GM12878 (cell line): Measurements from ENCODE around the gene PTPRN2. TPM values are rescaled to one million over a fixed set of nuclear protein-coding genes. Genes with fewer than 3 reads are reported as not detected.

ENCODE experiments used
- ATAC-seq: fragments of 200-7000 bp; cut with Tn5 transposase; 3 replicates; pipeline ENCODE4 v1.9.1; 2020; ENCODE audit warnings: mild to moderate bottlenecking, moderate library complexity
- BruUV-seq: library from RNA; stranded (reverse); fragments of 400-500 nt; replicated peaks from 2 replicates; lab custom pipeline; 2021; lab: Mats Ljungman, UMichigan
- CTCF ChIA-PET: fragments of 300-600 bp; sonication (Branson Sonifier 250); formaldehyde crosslinking; extraction: SDS; loops from one replicate; lab custom pipeline; 2021; ENCODE audit warnings: inconsistent platforms; lab: Yijun Ruan, JAX
- POLR2A ChIA-PET: fragments of 350-600 bp; formaldehyde crosslinking; extraction: SDS; loops from one replicate; lab custom pipeline; 2021; ENCODE audit warnings: inconsistent platforms; lab: Charles Lee
- RAD21 ChIA-PET: fragments of 300-600 bp; sonication (Branson Sonifier 250); formaldehyde crosslinking; loops from one replicate; lab custom pipeline; 2023; ENCODE audit warnings: antibody characterized with exemption; ENCODE audit not compliant: unreplicated experiment; lab: Charles Lee
- SMC1A ChIA-PET: fragments of 300-600 bp; sonication (Branson Sonifier 250); formaldehyde crosslinking; loops from one replicate; lab custom pipeline; 2023; ENCODE audit not compliant: unreplicated experiment, uncharacterized antibody; lab: Charles Lee
- DNase-seq: peaks from one replicate; pipeline ENCODE4 v3.0.0-alpha.2; 2011; ENCODE audit warnings: low read depth, low spot score
- FAIRE-seq: peaks from 3 replicates; lab custom pipeline; 2011; peaks lifted over from hg19 to GRCh38; lab: Jason Lieb, UNC
- H2AFZ ChIP-seq: 2 replicates; pipeline ENCODE4 v1.6.0; 2011; ENCODE audit warnings: low read depth, low read length, control low read depth; ENCODE audit not compliant: control insufficient read depth
- H3K27ac ChIP-seq: 2 replicates; pipeline ENCODE4 v1.5.1; 2011; ENCODE audit warnings: control low read depth; ENCODE audit not compliant: control insufficient read depth, insufficient read depth
- H3K27me3 ChIP-seq, 2 experiments: replicated peaks in 1 of 2; 2 replicates each; pipeline versions ENCODE4 v1.6.0 to v1.6.1; 2011; ENCODE audit warnings: low read length in 1 of 2; ENCODE audit not compliant: control insufficient read depth in 2 of 2, insufficient read depth in 2 of 2
- H3K36me3 ChIP-seq, 2 experiments: 2 replicates each; pipeline ENCODE4 v1.5.1; 2011; ENCODE audit warnings: low read length in 1 of 2; ENCODE audit not compliant: control insufficient read depth in 2 of 2, insufficient read depth in 2 of 2
- H3K4me1 ChIP-seq: 2 replicates; pipeline ENCODE4 v1.6.1; 2011; ENCODE audit warnings: mild to moderate bottlenecking, low read length, moderate library complexity, mixed read lengths; ENCODE audit not compliant: control insufficient read depth, insufficient read depth
- H3K4me2 ChIP-seq: 2 replicates; pipeline ENCODE4 v1.6.0; 2011; ENCODE audit warnings: control low read depth; ENCODE audit not compliant: control insufficient read depth, insufficient read depth
- H3K4me3 ChIP-seq: fragments of 200-600 bp; sonication (generic); 2 replicates; pipeline ENCODE4 v1.5.1; 2016
- H3K79me2 ChIP-seq: 2 replicates; pipeline ENCODE4 v1.6.0; 2011; ENCODE audit warnings: low read length; ENCODE audit not compliant: control insufficient read depth, insufficient read depth
- H3K9ac ChIP-seq: 2 replicates; pipeline ENCODE4 v1.8.0; 2011; ENCODE audit warnings: low read length, control low read depth, mixed read lengths; ENCODE audit not compliant: control insufficient read depth, insufficient read depth
- H3K9me3 ChIP-seq: replicated peaks from 3 replicates; pipeline ENCODE4 v1.5.1; 2011; ENCODE audit warnings: mild to moderate bottlenecking, low read length; ENCODE audit not compliant: control insufficient read depth, insufficient read depth
- H4K20me1 ChIP-seq: 2 replicates; pipeline ENCODE4 v1.6.0; 2011; ENCODE audit not compliant: control insufficient read depth, insufficient read depth
- CBX3 ChIP-seq: fragments of 200-600 bp; sonication (generic); IDR thresholded peaks from 2 replicates; pipeline ENCODE4 v1.6.1; 2016; ENCODE audit warnings: low read depth, borderline replicate concordance
- CBX5 ChIP-seq: sonication (generic); IDR thresholded peaks from 2 replicates; pipeline ENCODE4 v1.6.1; 2016; ENCODE audit warnings: low read depth, moderate library complexity, mild to moderate bottlenecking, inconsistent platforms
- CTCF ChIP-seq, 3 experiments: IDR thresholded peaks in 2 of 3; conservative IDR thresholded peaks in 1 of 3; 2 replicates each; pipeline ENCODE4 v1.5.1; 2011; ENCODE audit warnings: low read depth in 3 of 3, low read length in 3 of 3, mild to moderate bottlenecking in 3 of 3, control low read depth in 2 of 3, moderate library complexity in 2 of 3, inconsistent platforms in 1 of 3, mixed read lengths in 1 of 3; ENCODE audit not compliant: control insufficient read depth in 2 of 3, insufficient read depth in 1 of 3; ENCODE audit errors: extremely low read depth in 1 of 3
- FOXK2 ChIP-seq: fragments of 450-650 bp; IDR thresholded peaks from 2 replicates; pipeline ENCODE4 v1.6.1; 2017; ENCODE audit warnings: mild to moderate bottlenecking, moderate library complexity
- HDGF ChIP-seq: fragments of 450-650 bp; IDR thresholded peaks from 2 replicates; pipeline ENCODE4 v1.6.1; 2016; ENCODE audit warnings: antibody characterized with exemption
- JUND ChIP-seq: IDR thresholded peaks from 2 replicates; pipeline ENCODE4 v1.6.1; 2012; ENCODE audit warnings: low read depth, mild to moderate bottlenecking, low read length, improper control_type of control experiment, moderate library complexity
- KLF5 ChIP-seq: fragments of 450-650 bp; IDR thresholded peaks from 2 replicates; pipeline ENCODE4 v1.6.1; 2014; ENCODE audit warnings: mild to moderate bottlenecking; ENCODE audit not compliant: partially characterized antibody
- MTA3 ChIP-seq: IDR thresholded peaks from 2 replicates; pipeline ENCODE4 v1.6.1; 2012; ENCODE audit warnings: low read length, inconsistent platforms, borderline replicate concordance
- NR2C1 ChIP-seq: fragments of 450-650 bp; IDR thresholded peaks from 2 replicates; pipeline ENCODE4 v1.6.1; 2017; ENCODE audit warnings: antibody characterized with exemption, mild to moderate bottlenecking, moderate library complexity
- NR2C2 ChIP-seq: IDR thresholded peaks from 2 replicates; pipeline ENCODE4 v1.6.1; 2011; ENCODE audit warnings: borderline replicate concordance, low read depth; ENCODE audit not compliant: control insufficient read depth, insufficient read length
- SREBF2 ChIP-seq: IDR thresholded peaks from 2 replicates; pipeline ENCODE4 v1.6.1; 2012; ENCODE audit warnings: mild to moderate bottlenecking, low read length
- TCF3 ChIP-seq: IDR thresholded peaks from 2 replicates; pipeline ENCODE4 v1.6.1; 2012; ENCODE audit warnings: low read depth, mild to moderate bottlenecking, low read length, borderline replicate concordance; ENCODE audit not compliant: insufficient read depth
- ZNF622 ChIP-seq: fragments of 450-650 bp; IDR thresholded peaks from 2 replicates; pipeline ENCODE4 v1.6.1; 2017; ENCODE audit warnings: mild to moderate bottlenecking, inconsistent platforms
- WGBS: methylation state at CpG from one replicate; pipeline ENCODE4 v1.1.6; 2016; ENCODE audit warnings: low lambda C conversion rate; ENCODE audit not compliant: insufficient replicate concordance, insufficient coverage; ENCODE audit errors: missing lambda C conversion rate; 5-methylcytosine and 5-hydroxymethylcytosine counted together
- in situ Hi-C: fragments of 300-500 bp; cut with MboI; formaldehyde crosslinking; loops from 9 replicates; pipeline ENCODE4 v1.14.3; 2018; ENCODE audit warnings: mixed read lengths
- intact Hi-C: fragments of 100-400 bp; cut with micrococcal nuclease; formaldehyde crosslinking; loops from one replicate; pipeline ENCODE4 v1.14.2; 2022; ENCODE audit not compliant: unreplicated experiment
- polyA plus RNA-seq, 11 experiments: library from polyadenylated mRNA; depleted of rRNA in 4 of 11; unstranded in 6 of 11; stranded (reverse) in 5 of 11; fragments of >200 nt; fragmentation: Nextera tagmentation in 4 of 11; fragmentation: Illumina TruSeq in 1 of 11; extraction: Ambion mirVana in 4 of 11; extraction: Trizol in 1 of 11; gene quantifications; 1 replicate in 1 of 11; 2 replicates in 10 of 11; pipeline versions ENCODE4 v1.2.1 to v1.2.3, GENCODE V29; 2011 to 2016; ENCODE audit warnings: inconsistent platforms in 2 of 11, missing spikeins in 2 of 11, low read depth in 1 of 11
- total RNA-seq, 4 experiments: library from RNA; depleted of rRNA in 3 of 4; stranded (reverse); fragments of >200 nt in 3 of 4; fragmentation: Illumina TruSeq in 1 of 4; extraction: Trizol in 1 of 4; gene quantifications; 2 replicates each; pipeline versions ENCODE4 v1.2.1 to v1.2.3, GENCODE V29; 2013 to 2021
- TF ChIP-seq, protein P1 (sequence below): fragments of 450-650 bp; IDR thresholded peaks from 2 replicates; pipeline ENCODE4 v1.6.1; 2017; ENCODE audit warnings: mild to moderate bottlenecking, moderate library complexity

The PTPRN2 gene
- total and polyA plus RNA-seq, 10 of the 15 experiments (the other 5 are each of a cell fraction or from before 2014, with no cell fraction given): 5.4 TPM; not detected in 9

DNA sequence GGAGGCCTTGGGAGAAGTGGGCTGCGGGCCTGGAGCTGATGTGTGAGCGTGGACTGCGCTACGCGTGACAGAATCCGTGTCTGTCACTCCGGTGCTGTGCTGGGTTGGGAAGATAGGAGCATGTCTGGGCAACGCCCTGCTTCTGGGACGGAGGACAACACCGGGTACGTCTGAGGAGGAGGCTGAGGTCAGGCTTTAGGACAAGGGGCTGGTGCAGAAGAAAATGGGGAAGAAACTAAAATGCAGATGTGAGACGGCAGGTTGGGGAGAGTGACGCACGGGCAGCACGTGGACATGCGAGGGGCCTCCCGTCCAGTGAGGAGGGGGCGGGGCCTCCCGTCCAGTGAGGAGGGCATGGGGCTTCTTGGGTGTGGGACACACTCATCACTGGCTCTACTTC, 1043.4 kb downstream of the PTPRN2 start:
- H3K9me3 ChIP-seq: no peaks in the 10 kb centered on the region; the same call in 2 of the 3 replicates
- DNase-seq (no peak), ATAC-seq (no peak), FAIRE-seq (no peak)
- H3K4me1 ChIP-seq: no peaks in the 10 kb centered on the region
- no peak overlapping the region for H3K4me2 ChIP-seq
- in situ Hi-C loops (no loop called here), intact Hi-C loops (no loop called here)
- no peaks in the 10 kb centered on the region for H3K27me3 ChIP-seq
- H3K4me3 ChIP-seq: no peak overlapping the region
- no peak overlapping the region for H3K27ac ChIP-seq
- POLR2A ChIA-PET: no interaction called here
- CTCF ChIA-PET: no interaction called here
- TF ChIP-seq ZNF622: no peak
- no peak for TF ChIP-seq SREBF2
- TF ChIP-seq, protein P1, sequence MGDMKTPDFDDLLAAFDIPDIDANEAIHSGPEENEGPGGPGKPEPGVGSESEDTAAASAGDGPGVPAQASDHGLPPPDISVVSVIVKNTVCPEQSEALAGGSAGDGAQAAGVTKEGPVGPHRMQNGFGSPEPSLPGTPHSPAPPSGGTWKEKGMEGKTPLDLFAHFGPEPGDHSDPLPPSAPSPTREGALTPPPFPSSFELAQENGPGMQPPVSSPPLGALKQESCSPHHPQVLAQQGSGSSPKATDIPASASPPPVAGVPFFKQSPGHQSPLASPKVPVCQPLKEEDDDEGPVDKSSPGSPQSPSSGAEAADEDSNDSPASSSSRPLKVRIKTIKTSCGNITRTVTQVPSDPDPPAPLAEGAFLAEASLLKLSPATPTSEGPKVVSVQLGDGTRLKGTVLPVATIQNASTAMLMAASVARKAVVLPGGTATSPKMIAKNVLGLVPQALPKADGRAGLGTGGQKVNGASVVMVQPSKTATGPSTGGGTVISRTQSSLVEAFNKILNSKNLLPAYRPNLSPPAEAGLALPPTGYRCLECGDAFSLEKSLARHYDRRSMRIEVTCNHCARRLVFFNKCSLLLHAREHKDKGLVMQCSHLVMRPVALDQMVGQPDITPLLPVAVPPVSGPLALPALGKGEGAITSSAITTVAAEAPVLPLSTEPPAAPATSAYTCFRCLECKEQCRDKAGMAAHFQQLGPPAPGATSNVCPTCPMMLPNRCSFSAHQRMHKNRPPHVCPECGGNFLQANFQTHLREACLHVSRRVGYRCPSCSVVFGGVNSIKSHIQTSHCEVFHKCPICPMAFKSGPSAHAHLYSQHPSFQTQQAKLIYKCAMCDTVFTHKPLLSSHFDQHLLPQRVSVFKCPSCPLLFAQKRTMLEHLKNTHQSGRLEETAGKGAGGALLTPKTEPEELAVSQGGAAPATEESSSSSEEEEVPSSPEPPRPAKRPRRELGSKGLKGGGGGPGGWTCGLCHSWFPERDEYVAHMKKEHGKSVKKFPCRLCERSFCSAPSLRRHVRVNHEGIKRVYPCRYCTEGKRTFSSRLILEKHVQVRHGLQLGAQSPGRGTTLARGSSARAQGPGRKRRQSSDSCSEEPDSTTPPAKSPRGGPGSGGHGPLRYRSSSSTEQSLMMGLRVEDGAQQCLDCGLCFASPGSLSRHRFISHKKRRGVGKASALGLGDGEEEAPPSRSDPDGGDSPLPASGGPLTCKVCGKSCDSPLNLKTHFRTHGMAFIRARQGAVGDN: no peak
- no peak for TF ChIP-seq CBX5
- no peak for TF ChIP-seq NR2C1
- no peak for TF ChIP-seq FOXK2
- no peak for TF ChIP-seq CBX3
- TF ChIP-seq KLF5: no peak
- TF ChIP-seq HDGF: no peak
- TF ChIP-seq NR2C2: no peak
- TF ChIP-seq JUND: no peak
- TF ChIP-seq CTCF (IDR thresholded peaks at IDR 0.05 in 2 of 3, conservative IDR thresholded peaks at IDR 0.05 in 1 of 3; ENCODE audit: control insufficient read depth in 2 of 3, extremely low read depth in 1 of 3, insufficient read depth in 1 of 3, low read depth in 3 of 3, low read length in 3 of 3): no peak
- no peak for TF ChIP-seq MTA3
- TF ChIP-seq TCF3: no peak
- RAD21 ChIA-PET: no interaction called here
- no peaks in the 10 kb centered on the region for H4K20me1 ChIP-seq
- no peaks in the 10 kb centered on the region for H3K36me3 ChIP-seq
- no TSS peak for BruUV-seq
- H3K79me2 ChIP-seq: no peaks in the 10 kb centered on the region
- 53% methylated on average over 16 of the region's 19 CpGs for WGBS
- H2AFZ ChIP-seq: no peak overlapping the region
- no peak overlapping the region for H3K9ac ChIP-seq
- SMC1A ChIA-PET: no interaction called here
